Posterior cingulate gyrus (tissue), 11 donors: ENCODE data around the gene ERBB4.

Source experiments
- DNase-seq, 10 donors: peaks; one replicate each; pipeline versions ENCODE4 v3.0.0 to v3.0.0-alpha.2; 2020 to 2021; ENCODE audit warnings: mixed read lengths in 3 of 10
- intact Hi-C: fragments of 100-400 bp; cut with DNase I; formaldehyde crosslinking; loops from one replicate; pipeline ENCODE4 v1.15.1; 2023

Gene ERBB4

DNA sequence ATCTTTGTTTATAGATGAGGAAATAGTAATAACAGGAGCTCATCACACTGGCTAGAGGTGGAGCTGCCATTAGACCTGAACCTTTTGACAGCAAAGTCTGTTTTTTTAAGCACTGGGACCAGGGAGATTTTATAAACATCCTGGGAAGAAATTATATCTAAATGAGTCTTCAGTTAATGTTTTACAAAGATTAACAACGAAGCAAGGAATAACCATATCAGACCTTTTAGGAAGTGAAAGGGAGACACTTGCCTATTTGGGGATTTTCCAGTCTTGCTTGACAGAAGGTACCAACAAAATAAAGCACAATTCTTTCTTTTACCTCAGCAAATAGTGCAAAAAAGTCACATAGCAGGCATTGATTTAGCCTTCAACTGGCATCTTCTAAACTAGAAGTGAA, 1205.2 kb downstream of the ERBB4 start:
- intact Hi-C loops = no loop called here
- no peak for DNase-seq

DNA sequence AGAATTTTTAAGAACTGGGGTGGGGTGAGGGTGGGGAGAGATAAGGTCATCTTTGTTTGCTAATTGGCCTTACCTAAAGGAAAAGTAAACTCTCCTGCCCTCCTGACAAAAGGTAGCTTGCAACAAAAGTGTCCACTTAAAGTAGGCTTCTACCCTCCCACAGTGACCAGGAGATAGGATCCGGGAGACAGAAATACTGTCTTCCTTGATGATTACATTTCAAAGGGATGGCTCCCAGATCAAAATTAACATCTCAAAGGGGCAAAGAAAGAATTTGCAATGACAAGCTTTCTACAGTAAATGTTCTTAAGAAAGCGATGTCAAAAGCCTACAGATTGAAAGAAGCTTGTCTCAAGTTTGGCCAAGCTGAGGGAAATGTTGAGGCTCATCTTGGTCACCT, 1206.9 kb downstream of the ERBB4 start:
- intact Hi-C loops = no loop called here
- no peak for DNase-seq

DNA sequence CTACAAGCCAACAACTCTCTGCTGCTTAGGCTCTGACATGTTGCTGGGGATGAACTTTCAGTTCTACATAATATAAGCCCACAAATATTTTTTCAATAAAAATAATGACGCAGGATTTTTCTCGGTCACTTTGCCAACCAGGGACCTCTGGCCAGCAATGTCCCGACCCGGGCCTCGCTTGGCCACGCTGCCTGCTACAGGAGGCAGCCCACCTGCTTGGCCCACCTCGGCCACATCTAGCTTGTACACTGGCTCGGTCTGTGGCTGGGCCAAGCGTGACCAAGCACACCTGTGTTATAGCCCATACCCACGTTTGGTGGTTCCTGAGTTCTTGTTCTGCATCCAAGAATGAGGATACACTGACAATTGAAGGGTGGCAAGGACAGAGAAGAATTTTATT, 1208.7 kb downstream of the ERBB4 start:
- DNase-seq = peak in 3 of 10 donors; percentile 40 to 77 (median 59)
- intact Hi-C loops = no loop called here

DNA sequence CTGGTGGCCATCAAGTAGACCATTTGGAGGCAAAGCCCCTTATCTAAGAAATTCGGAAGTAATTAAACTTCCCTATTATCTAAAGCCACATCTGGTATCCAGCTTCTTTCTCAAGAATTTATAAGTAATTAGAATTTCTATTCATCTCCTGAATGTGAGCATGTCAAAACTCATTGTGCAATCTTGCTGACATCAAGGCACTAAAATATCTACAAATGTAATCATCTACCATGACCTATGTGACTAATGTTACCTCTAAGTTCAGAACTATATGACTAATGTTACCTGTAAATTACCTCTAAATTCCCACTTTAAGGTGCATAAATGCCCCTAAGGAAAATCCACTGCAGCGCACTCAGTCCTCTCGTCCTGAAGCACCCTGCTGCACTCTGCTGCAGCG, 1209.2 kb downstream of the ERBB4 start:
- intact Hi-C loops = no loop called here

DNA sequence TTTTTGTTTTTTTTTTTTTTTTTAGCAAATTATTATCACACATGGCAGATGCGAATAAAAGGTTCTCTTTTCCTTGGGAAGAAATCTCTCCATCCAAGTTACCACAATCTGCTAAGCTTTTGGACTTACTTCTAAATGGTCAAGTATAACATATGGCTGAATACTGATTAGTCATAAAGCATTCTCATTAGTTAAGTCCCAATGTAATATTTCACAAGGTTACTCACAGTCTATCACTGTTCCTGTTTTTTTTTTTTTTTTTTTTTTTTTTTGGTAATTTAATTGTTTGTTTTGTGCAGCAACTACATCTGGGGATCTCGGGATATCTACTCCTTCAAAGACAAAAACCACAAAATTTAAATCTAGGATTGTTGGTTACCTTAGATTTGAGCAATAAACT, 1210.5 kb downstream of the ERBB4 start:
- no peak for DNase-seq
- intact Hi-C loops = no loop called here

More for the DNA sequence above, 1209.2 kb downstream of the ERBB4 start:
- DNase-seq = no peak
